Stomach (tissue), 9 donors: ENCODE measurements around the gene SPDEF. TPM values are rescaled to one million over a fixed set of nuclear protein-coding genes. Genes with fewer than 3 reads are reported as not detected.

ENCODE experiments used
- DNase-seq, 2 donors: peaks; one replicate each; pipeline versions ENCODE4 v3.0.0 to v3.0.0-alpha.2; 2013 to 2019
- H3K27ac ChIP-seq, 5 donors: fragments of 200-600 bp in 4 of 5; sonication (generic) in 4 of 5; one replicate each; pipeline ENCODE4 v1.5.1; 2013 to 2019; ENCODE audit warnings: mild to moderate bottlenecking in 1 of 5, moderate library complexity in 1 of 5
- H3K27me3 ChIP-seq, 3 donors: fragments of 200-600 bp; sonication (generic); one replicate each; pipeline ENCODE4 v1.5.1; 2017 to 2019; ENCODE audit warnings: mixed run types in 1 of 3
- H3K36me3 ChIP-seq, 4 donors: fragments of 200-600 bp; sonication (generic); 1 replicate in 3 of 4; 2 replicates in 1 of 4; pipeline ENCODE4 v1.5.1; 2016 to 2019
- H3K4me1 ChIP-seq, 4 donors: fragments of 200-600 bp; sonication (generic); one replicate each; pipeline ENCODE4 v1.5.1; 2016 to 2019
- H3K4me3 ChIP-seq, 4 donors: fragments of 200-600 bp; sonication (generic) in 3 of 4; one replicate each; pipeline ENCODE4 v1.5.1; 2016 to 2019; ENCODE audit warnings: mild to moderate bottlenecking in 1 of 4
- H3K9me3 ChIP-seq, 4 donors: fragments of 200-600 bp; sonication (generic); one replicate each; pipeline ENCODE4 v1.5.1; 2016 to 2019
- CTCF ChIP-seq, 7 experiments: fragments of 450-650 bp in 4 of 7; fragments of 200-600 bp in 3 of 7; sonication (generic) in 3 of 7; IDR thresholded peaks; one replicate each; pipeline ENCODE4 v1.5.1; 2016 to 2019; ENCODE audit warnings: antibody characterized with exemption in 7 of 7, control low read depth in 2 of 7, mild to moderate bottlenecking in 1 of 7
- EP300 ChIP-seq: sonication (generic); formaldehyde crosslinking; IDR thresholded peaks from one replicate; pipeline ENCODE4 v1.6.1; 2017; ENCODE audit warnings: antibody characterized with exemption
- POLR2A ChIP-seq, 4 donors: fragments of 450-650 bp; IDR thresholded peaks; one replicate each; pipeline ENCODE4 v1.6.1; 2016; ENCODE audit warnings: antibody characterized with exemption in 4 of 4, control low read depth in 2 of 4, mild to moderate bottlenecking in 1 of 4, moderate library complexity in 1 of 4
- POLR2AphosphoS5 ChIP-seq, 3 donors: sonication (generic); formaldehyde crosslinking; IDR thresholded peaks; one replicate each; pipeline ENCODE4 v1.6.1; 2016; ENCODE audit warnings: antibody characterized with exemption in 3 of 3
- WGBS, 5 donors: extraction: QIAGEN DNeasy Blood & Tissue Kit in 3 of 5; methylation state at CpG; one replicate each; pipeline versions ENCODE4 v1.1.5 to v1.1.7; 2013 to 2018; 5-methylcytosine and 5-hydroxymethylcytosine counted together
- intact Hi-C: fragments of 100-400 bp; cut with DNase I; formaldehyde crosslinking; loops from one replicate; pipeline ENCODE4 v1.15.1; 2023; ENCODE audit warnings: low total_unique reads
- polyA plus RNA-seq, 3 donors: library from polyadenylated mRNA; stranded (reverse); fragments of 200-250 nt; gene quantifications; one replicate each; pipeline ENCODE4 v1.2.3, GENCODE V29; 2013
- total RNA-seq, 5 donors: library from RNA; depleted of rRNA; stranded (reverse); fragments of >200 nt; gene quantifications; one replicate each; pipeline versions ENCODE4 v1.1.0 to v1.2.3, GENCODE V29; 2014 to 2016
- donor health status: healthy with polysubstance abuse.
- donor health status: Bipolar disorder and iron deficiency.
- donor health status: healthy.

SPDEF gene
- total and polyA plus RNA-seq, 8 donors = 2.2 to 129 (median 31.4) TPM

- H3K4me3 ChIP-seq = no peak overlapping the region
- H3K27me3 ChIP-seq = peaks cover 0 to 23% (median 14%) of the 10 kb centered on the region in 3 donors
- H3K4me1 ChIP-seq = peaks cover 0 to 8% (median 3%) of the 10 kb centered on the region in 4 donors
- DNase-seq = no peak
- no peaks in the 10 kb centered on the region for H3K36me3 ChIP-seq
- intact Hi-C loops = no loop called here
- H3K27ac ChIP-seq = no peak overlapping the region
- no peaks in the 10 kb centered on the region for H3K9me3 ChIP-seq
- WGBS, 5 donors = 66 to 81% (median 77%) methylated on average over 6 of the region's 6 CpGs
- TF ChIP-seq EP300 (no peak), POLR2AphosphoS5 (IDR thresholded peaks at IDR 0.05) (no peak), POLR2A (IDR thresholded peaks at IDR 0.05) (no peak), CTCF (IDR thresholded peaks at IDR 0.05) (no peak)
These were observed 44.8 kb downstream of the SPDEF start for GRCh38 chr6:34511214-34511914.

- intact Hi-C loops = no loop called here
- Histone ChIP-seq H3K9me3 (no peaks in the 10 kb centered on the region), H3K27me3 (peaks cover 0 to 12% (median 10%) of the 10 kb centered on the region in 3 donors), H3K36me3 (no peaks in the 10 kb centered on the region), H3K4me3 (no peak overlapping the region), H3K4me1 (peaks cover 0 to 8% (median 3%) of the 10 kb centered on the region in 4 donors), H3K27ac (no peak overlapping the region)
- WGBS, 5 donors = 79 to 83% (median 79%) methylated on average over 4 of the region's 4 CpGs
- DNase-seq = no peak
- TF ChIP-seq POLR2A (IDR thresholded peaks at IDR 0.05) = no peak
- TF ChIP-seq EP300 = no peak
- no peak for TF ChIP-seq POLR2AphosphoS5 (IDR thresholded peaks at IDR 0.05)
- TF ChIP-seq CTCF (IDR thresholded peaks at IDR 0.05) = no peak
These were observed 45.8 kb downstream of the SPDEF start for GRCh38 chr6:34510299-34510698.

DNA sequence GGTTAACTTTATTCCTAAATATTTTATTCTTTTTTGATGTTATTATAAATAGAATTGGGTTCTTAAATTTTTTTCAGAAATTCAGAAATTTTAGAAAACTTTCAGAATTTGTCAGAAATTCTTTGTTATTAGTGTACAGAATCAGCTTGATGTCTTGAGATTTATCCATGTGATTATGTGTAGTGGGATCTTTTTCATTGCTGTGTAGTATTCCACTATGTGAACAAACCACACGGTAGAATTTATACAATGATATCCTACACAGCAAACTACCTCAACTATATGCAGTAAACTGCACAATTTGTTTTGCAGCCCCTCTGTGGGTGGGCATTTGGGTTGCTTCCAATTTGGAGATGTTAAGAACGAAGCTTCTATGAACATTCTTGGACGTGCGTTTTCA, 46.3 kb downstream of the SPDEF start:
- no peaks in the 10 kb centered on the region for H3K36me3 ChIP-seq
- no peak overlapping the region for H3K4me3 ChIP-seq
- no peaks in the 10 kb centered on the region for H3K9me3 ChIP-seq
- no peak for TF ChIP-seq EP300
- no peak for TF ChIP-seq POLR2AphosphoS5 (IDR thresholded peaks at IDR 0.05)
- no peak for TF ChIP-seq POLR2A (IDR thresholded peaks at IDR 0.05)
- no peak for TF ChIP-seq CTCF (IDR thresholded peaks at IDR 0.05)
- DNase-seq = no peak
- H3K27ac ChIP-seq = no peak overlapping the region
- H3K27me3 ChIP-seq = peaks cover 0 to 7% (median 5%) of the 10 kb centered on the region in 3 donors
- 82 to 98% (median 97%) methylated on average over 4 of the region's 4 CpGs for WGBS, 5 donors
- intact Hi-C loops = no loop called here
- H3K4me1 ChIP-seq = peaks cover 0 to 3% (median 1%) of the 10 kb centered on the region in 4 donors

- no peak overlapping the region for H3K4me3 ChIP-seq
- TF ChIP-seq POLR2AphosphoS5 (IDR thresholded peaks at IDR 0.05) = no peak
- no peak for TF ChIP-seq POLR2A (IDR thresholded peaks at IDR 0.05)
- no peak for TF ChIP-seq CTCF (IDR thresholded peaks at IDR 0.05)
- no peak for TF ChIP-seq EP300
- no peak overlapping the region for H3K27ac ChIP-seq
- no peaks in the 10 kb centered on the region for H3K4me1 ChIP-seq
- no peaks in the 10 kb centered on the region for H3K36me3 ChIP-seq
- intact Hi-C loops = no loop called here
- no peaks in the 10 kb centered on the region for H3K9me3 ChIP-seq
- H3K27me3 ChIP-seq = no peaks in the 10 kb centered on the region
- no peak for DNase-seq
- WGBS, 5 donors = 92 to 98% (median 95%) methylated on average over 3 of the region's 3 CpGs
These were observed 47.7 kb downstream of the SPDEF start for GRCh38 chr6:34508425-34508824.
